Spinal cord (tissue), 10 donors: ENCODE results near the gene B4GALT3. TPM values are rescaled to one million over a fixed set of nuclear protein-coding genes. Genes with fewer than 3 reads are reported as not detected.

Source experiments
- DNase-seq, 6 donors: peaks; one replicate each; pipeline versions ENCODE4 v3.0.0 to v3.0.0-alpha.2; 2013 to 2015; ENCODE audit warnings: low spot score in 6 of 6, low read depth in 4 of 6
- H3K27ac ChIP-seq: one replicate; pipeline ENCODE4 v1.5.1; 2013; ENCODE audit warnings: low read depth, low read length, control low read depth
- H3K27me3 ChIP-seq: one replicate; pipeline ENCODE4 v1.6.1; 2013; ENCODE audit warnings: low read length; ENCODE audit not compliant: control insufficient read depth, insufficient read depth
- H3K36me3 ChIP-seq: one replicate; pipeline ENCODE4 v1.6.1; 2013; ENCODE audit warnings: low read length; ENCODE audit not compliant: control insufficient read depth, insufficient read depth
- H3K4me1 ChIP-seq: one replicate; pipeline ENCODE4 v1.6.1; 2013; ENCODE audit warnings: low read length; ENCODE audit not compliant: control insufficient read depth, insufficient read depth
- H3K4me3 ChIP-seq: one replicate; pipeline ENCODE4 v1.5.1; 2013; ENCODE audit warnings: low read depth, low read length, control low read depth
- H3K9me3 ChIP-seq: one replicate; pipeline ENCODE4 v1.6.1; 2013; ENCODE audit warnings: low read length; ENCODE audit not compliant: control insufficient read depth, insufficient read depth
- WGBS: methylation state at CpG from one replicate; pipeline ENCODE4 v1.1.5; 2013; ENCODE audit warnings: missing lambda C conversion rate; ENCODE audit not compliant: insufficient coverage; 5-methylcytosine and 5-hydroxymethylcytosine counted together
- polyA plus RNA-seq, 2 donors: library from polyadenylated mRNA; unstranded; fragments of 120-200 nt; gene quantifications; one replicate each; pipeline ENCODE4 v1.2.1, GENCODE V29; 2013; ENCODE audit not compliant: insufficient read length in 2 of 2
- total RNA-seq, 2 donors: library from RNA; depleted of rRNA in 1 of 2; stranded (reverse); fragments of 120-200 nt in 1 of 2; fragments of >200 nt in 1 of 2; gene quantifications; one replicate each; pipeline versions ENCODE4 v1.2.3 to v1.2.4, GENCODE V29; 2013 to 2014
- donor health status: healthy.

B4GALT3 gene
- total and polyA plus RNA-seq, 4 donors: 18.8 to 52.5 (median 38.5) TPM

GRCh38 chr1:161196521-161197451 is 19.5 kb upstream of the B4GALT3 start:
- Histone ChIP-seq H3K4me3 (peak overlapping the region; percentile 37), H3K4me1 (peaks cover 74% of the 10 kb centered on the region), H3K27ac (peak overlapping the region; percentile 99), H3K36me3 (peaks cover 6% of the 10 kb centered on the region), H3K9me3 (no peaks in the 10 kb centered on the region), H3K27me3 (no peaks in the 10 kb centered on the region)
- 70% methylated on average over 21 of the region's 27 CpGs for WGBS
- DNase-seq: peak in 1 of 6 donors; percentile 72

GRCh38 chr1:161196111-161196510 is 18.8 kb upstream of the B4GALT3 start:
- peaks cover 70% of the 10 kb centered on the region for H3K4me1 ChIP-seq
- WGBS: 93% methylated on average over 7 of the region's 7 CpGs

GRCh38 chr1:161195171-161195570 is 17.9 kb upstream of the B4GALT3 start:
- peaks cover 67% of the 10 kb centered on the region for H3K4me1 ChIP-seq
- H3K27ac ChIP-seq: no peak overlapping the region
- peaks cover 10% of the 10 kb centered on the region for H3K36me3 ChIP-seq
- H3K27me3 ChIP-seq: no peaks in the 10 kb centered on the region
- WGBS: 100% methylated on average over 2 of the region's 4 CpGs
- no peak overlapping the region for H3K4me3 ChIP-seq
- DNase-seq: no peak
- no peaks in the 10 kb centered on the region for H3K9me3 ChIP-seq

More at GRCh38 chr1:161196111-161196510, 18.8 kb upstream of the B4GALT3 start:
- Histone ChIP-seq H3K4me3 (no peak overlapping the region), H3K9me3 (no peaks in the 10 kb centered on the region), H3K36me3 (peaks cover 7% of the 10 kb centered on the region), H3K27ac (peak overlapping the region; percentile 99), H3K27me3 (no peaks in the 10 kb centered on the region)
- DNase-seq: no peak

- peak in 1 of 6 donors; percentile 16 for DNase-seq
- no peaks in the 10 kb centered on the region for H3K27me3 ChIP-seq
- H3K4me3 ChIP-seq: no peak overlapping the region
- peaks cover 53% of the 10 kb centered on the region for H3K4me1 ChIP-seq
- H3K36me3 ChIP-seq: peaks cover 10% of the 10 kb centered on the region
- WGBS: 83% methylated on average over 21 of the region's 21 CpGs
- no peaks in the 10 kb centered on the region for H3K9me3 ChIP-seq
- H3K27ac ChIP-seq: no peak overlapping the region
Measured at GRCh38 chr1:161193561-161194235, 16.4 kb upstream of the B4GALT3 start.

- Histone ChIP-seq H3K36me3 (peaks cover 8% of the 10 kb centered on the region), H3K4me1 (peaks cover 44% of the 10 kb centered on the region), H3K27me3 (no peaks in the 10 kb centered on the region), H3K4me3 (no peak overlapping the region), H3K27ac (peak overlapping the region; percentile 52), H3K9me3 (no peaks in the 10 kb centered on the region)
- 75% methylated on average over 13 of the region's 15 CpGs for WGBS
- peak in 4 of 6 donors; percentile 53 to 96 (median 78) for DNase-seq
Measured at GRCh38 chr1:161192476-161193465, 15.5 kb upstream of the B4GALT3 start.

GRCh38 chr1:161191971-161192370 is 14.7 kb upstream of the B4GALT3 start:
- peaks cover 36% of the 10 kb centered on the region for H3K4me1 ChIP-seq
- no peaks in the 10 kb centered on the region for H3K27me3 ChIP-seq
- H3K4me3 ChIP-seq: no peak overlapping the region
- peaks cover 8% of the 10 kb centered on the region for H3K36me3 ChIP-seq
- H3K27ac ChIP-seq: no peak overlapping the region
- no peak for DNase-seq
- 83% methylated on average over 6 of the region's 8 CpGs for WGBS
- H3K9me3 ChIP-seq: no peaks in the 10 kb centered on the region

- H3K9me3 ChIP-seq: no peaks in the 10 kb centered on the region
- H3K4me3 ChIP-seq: no peak overlapping the region
- H3K4me1 ChIP-seq: peaks cover 26% of the 10 kb centered on the region
- no peak for DNase-seq
- WGBS: 44% methylated on average over 20 of the region's 22 CpGs
- H3K36me3 ChIP-seq: peaks cover 8% of the 10 kb centered on the region
- H3K27ac ChIP-seq: no peak overlapping the region
- no peaks in the 10 kb centered on the region for H3K27me3 ChIP-seq
Measured at GRCh38 chr1:161190962-161191521, 13.7 kb upstream of the B4GALT3 start.

GRCh38 chr1:161189036-161189435 is 11.7 kb upstream of the B4GALT3 start:
- no peak overlapping the region for H3K4me3 ChIP-seq
- WGBS: no CpG with 5 or more reads among the region's 5 CpGs
- H3K27me3 ChIP-seq: no peaks in the 10 kb centered on the region
- H3K36me3 ChIP-seq: peaks cover 8% of the 10 kb centered on the region
- H3K9me3 ChIP-seq: no peaks in the 10 kb centered on the region
- no peak for DNase-seq
- peaks cover 23% of the 10 kb centered on the region for H3K4me1 ChIP-seq
- no peak overlapping the region for H3K27ac ChIP-seq

GRCh38 chr1:161188381-161188780 is 11.1 kb upstream of the B4GALT3 start:
- Histone ChIP-seq H3K36me3 (peaks cover 5% of the 10 kb centered on the region), H3K9me3 (no peaks in the 10 kb centered on the region), H3K4me1 (peaks cover 16% of the 10 kb centered on the region), H3K27me3 (no peaks in the 10 kb centered on the region), H3K27ac (no peak overlapping the region), H3K4me3 (no peak overlapping the region)
- no peak for DNase-seq
- 86% methylated on average over 1 of the region's 6 CpGs for WGBS
